GM23338 (cell line): ENCODE measurements around the gene YIF1A. TPM values are rescaled to one million over a fixed set of nuclear protein-coding genes. Genes with fewer than 3 reads are reported as not detected.

Experiments
- ATAC-seq: fragments of 200-7000 bp; cut with Tn5 transposase; 3 replicates; pipeline ENCODE4 v1.9.1; 2020
- DNase-seq: peaks from one replicate; pipeline ENCODE4 v3.0.0-alpha.2; 2015; ENCODE audit warnings: low spot score
- H2AFZ ChIP-seq: fragments of 200-600 bp; sonication (generic); 2 replicates; pipeline ENCODE4 v1.8.0; 2016; ENCODE audit warnings: antibody characterized with exemption, mild to moderate bottlenecking, moderate library complexity
- H3F3A ChIP-seq: fragments of 200-600 bp; sonication (generic); replicated peaks from 2 replicates; pipeline ENCODE4 v1.8.0; 2017; ENCODE audit warnings: antibody characterized with exemption, mixed run types, low read depth
- H3K27ac ChIP-seq: fragments of 200-600 bp; sonication (generic); 2 replicates; pipeline ENCODE4 v1.6.1; 2016; ENCODE audit warnings: low read depth
- H3K27me3 ChIP-seq: fragments of 200-600 bp; sonication (generic); 2 replicates; pipeline ENCODE4 v1.8.0; 2016; ENCODE audit warnings: mild to moderate bottlenecking, mixed run types, moderate library complexity; ENCODE audit not compliant: insufficient read depth
- H3K36me3 ChIP-seq: fragments of 200-600 bp; sonication (generic); 2 replicates; pipeline ENCODE4 v1.8.0; 2016; ENCODE audit warnings: mild to moderate bottlenecking; ENCODE audit not compliant: insufficient read depth
- H3K4me1 ChIP-seq: fragments of 200-600 bp; sonication (generic); 2 replicates; pipeline ENCODE4 v1.8.0; 2016; ENCODE audit warnings: mild to moderate bottlenecking, moderate library complexity; ENCODE audit not compliant: insufficient read depth
- H3K4me2 ChIP-seq: fragments of 200-600 bp; sonication (generic); 2 replicates; pipeline ENCODE4 v1.7.1; 2017; ENCODE audit warnings: mixed run types
- H3K4me3 ChIP-seq: fragments of 200-600 bp; sonication (generic); 2 replicates; pipeline ENCODE4 v1.6.1; 2016; ENCODE audit warnings: mixed run types
- H3K79me2 ChIP-seq: fragments of 200-600 bp; sonication (generic); replicated peaks from 2 replicates; pipeline ENCODE4 v1.8.0; 2017; ENCODE audit warnings: mild to moderate bottlenecking; ENCODE audit not compliant: insufficient read depth
- H3K9me2 ChIP-seq: fragments of 200-600 bp; sonication (generic); 2 replicates; pipeline ENCODE4 v1.8.0; 2017; ENCODE audit not compliant: insufficient read depth
- H4K20me1 ChIP-seq: fragments of 200-600 bp; sonication (generic); replicated peaks from 2 replicates; pipeline ENCODE4 v1.8.0; 2017; ENCODE audit warnings: mild to moderate bottlenecking; ENCODE audit not compliant: insufficient read depth
- H3K27ac Mint-ChIP-seq: 2 replicates; pipeline ENCODE4 v1.8.0; 2020; ENCODE audit warnings: inconsistent platforms, mild to moderate bottlenecking, moderate library complexity, mixed read lengths
- H3K27me3 Mint-ChIP-seq: 3 replicates; pipeline ENCODE4 v1.8.0; 2022; ENCODE audit warnings: low read depth, mild to moderate bottlenecking, moderate library complexity, mixed read lengths, inconsistent platforms; ENCODE audit not compliant: insufficient read depth, poor library complexity
- H3K36me3 Mint-ChIP-seq: 3 replicates; pipeline ENCODE4 v1.8.0; 2021; ENCODE audit warnings: low read depth, mild to moderate bottlenecking, inconsistent platforms, moderate library complexity, mixed read lengths
- H3K4me1 Mint-ChIP-seq: 3 replicates; pipeline ENCODE4 v1.8.0; 2020; ENCODE audit warnings: mild to moderate bottlenecking, inconsistent platforms, mixed read lengths
- H3K4me3 Mint-ChIP-seq: 3 replicates; pipeline ENCODE4 v1.8.0; 2021; ENCODE audit warnings: moderate library complexity, mild to moderate bottlenecking, inconsistent platforms, mixed read lengths
- H3K9me3 Mint-ChIP-seq: 3 replicates; pipeline ENCODE4 v1.8.0; 2020; ENCODE audit warnings: moderate library complexity, mild to moderate bottlenecking, inconsistent platforms, mixed read lengths
- CREB1 ChIP-seq: fragments of 250-450 bp; sonication (Bioruptor Pico); IDR thresholded peaks from 2 replicates; pipeline ENCODE4 v1.5.0; 2020; ENCODE audit warnings: low read depth, mild to moderate bottlenecking, moderate library complexity
- EZH2 ChIP-seq: fragments of 200-600 bp; sonication (generic); IDR thresholded peaks from one replicate; pipeline ENCODE4 v1.8.0; 2017; ENCODE audit warnings: antibody characterized with exemption, mild to moderate bottlenecking, low read depth; ENCODE audit not compliant: unreplicated experiment
- JUNB ChIP-seq: IDR thresholded peaks from one replicate; pipeline ENCODE4 v1.6.1; 2016; ENCODE audit warnings: antibody characterized with exemption; ENCODE audit not compliant: unreplicated experiment
- NANOG ChIP-seq: IDR thresholded peaks from 2 replicates; pipeline ENCODE4 v1.6.1; 2016; ENCODE audit warnings: antibody characterized with exemption, borderline replicate concordance
- POLR2AphosphoS5 ChIP-seq: IDR thresholded peaks from 2 replicates; pipeline ENCODE4 v1.6.1; 2016; ENCODE audit warnings: antibody characterized with exemption, low read depth
- STAT1 ChIP-seq: IDR thresholded peaks from one replicate; pipeline ENCODE4 v1.6.1; 2016; ENCODE audit warnings: antibody characterized with exemption; ENCODE audit not compliant: unreplicated experiment
- ZNF114 ChIP-seq: fragments of 250-450 bp; sonication (Bioruptor Pico); IDR thresholded peaks from 2 replicates; pipeline ENCODE4 v1.5.0; 2020; ENCODE audit warnings: mild to moderate bottlenecking, moderate library complexity
- ZNF331 ChIP-seq: fragments of 250-450 bp; sonication (Bioruptor Pico); IDR thresholded peaks from 2 replicates; pipeline ENCODE4 v1.5.0; 2020; ENCODE audit warnings: low read depth, mild to moderate bottlenecking, moderate library complexity
- polyA plus RNA-seq: library from polyadenylated mRNA; unstranded; fragments of >200 nt; fragmentation: Nextera tagmentation; extraction: Ambion mirVana; gene quantifications from 2 replicates; pipeline ENCODE4 v1.2.1, GENCODE V29; 2016
- total RNA-seq: library from RNA; depleted of rRNA; stranded (reverse); fragments of >200 nt; shearing (Covaris generic); gene quantifications from 2 replicates; pipeline ENCODE4 v1.2.3, GENCODE V29; 2014
- TF ChIP-seq, protein P1 (sequence below): fragments of 250-450 bp; sonication (Bioruptor Pico); IDR thresholded peaks from 2 replicates; pipeline ENCODE4 v1.5.0; 2020; ENCODE audit warnings: mild to moderate bottlenecking, moderate library complexity
- TF ChIP-seq, protein P2 (sequence below): IDR thresholded peaks from one replicate; pipeline ENCODE4 v1.6.1; 2018; ENCODE audit warnings: antibody characterized with exemption; ENCODE audit not compliant: unreplicated experiment
- TF ChIP-seq, protein P3 (sequence below), 2 experiments: fragments of 200-600 bp in 1 of 2; sonication (generic) in 1 of 2; conservative IDR thresholded peaks; 2 replicates each; pipeline versions ENCODE4 v1.5.1 to v1.6.1; 2016 to 2017; ENCODE audit warnings: antibody characterized with exemption in 2 of 2, low read depth in 2 of 2, mild to moderate bottlenecking in 2 of 2, moderate library complexity in 1 of 2

The YIF1A gene
- total and polyA plus RNA-seq, 2 experiments from 2014 or later = 75.6 to 87.0 TPM

DNA sequence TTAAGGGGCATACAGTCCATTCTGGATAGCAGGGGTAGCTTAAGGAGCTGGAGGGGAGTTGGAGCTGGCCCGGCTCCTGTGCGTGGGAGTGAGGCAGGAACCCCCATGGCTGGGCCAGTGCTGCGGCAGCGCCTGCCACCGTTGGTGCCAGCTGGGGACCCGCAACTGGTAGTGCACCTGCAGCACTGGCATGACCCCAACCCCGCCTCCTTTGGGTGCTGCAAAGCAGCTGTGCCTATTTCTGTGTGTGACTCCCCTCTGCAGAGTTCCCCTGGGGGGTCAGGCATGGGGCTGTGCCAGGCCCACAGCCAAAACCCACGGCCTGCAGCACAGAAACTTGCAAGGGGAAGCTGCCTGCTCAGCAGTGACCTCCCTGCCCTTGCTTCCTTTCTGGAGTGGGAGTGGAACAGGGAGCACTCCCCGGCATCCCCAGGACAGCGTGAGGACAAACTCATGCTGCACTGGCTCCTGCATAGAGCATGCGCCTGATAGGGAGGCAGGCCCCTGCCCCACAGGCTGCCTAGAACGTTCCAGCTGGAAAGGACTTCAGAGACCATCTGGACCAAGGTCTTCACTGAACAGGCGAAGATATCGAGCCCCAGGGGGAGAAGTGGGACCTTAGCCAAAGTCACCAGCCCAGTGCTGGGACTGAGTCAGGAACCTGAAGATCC lies 46.7 kb downstream of the YIF1A start:
- H3K4me3 ChIP-seq = no peak overlapping the region
- H2AFZ ChIP-seq = no peak overlapping the region
- Mint-ChIP-seq H3K4me3 (no peak overlapping the region), H3K27me3 (peaks cover 15% of the 10 kb centered on the region), H3K36me3 (no peaks in the 10 kb centered on the region; the same call in 2 of the 3 replicates), H3K27ac (no peak overlapping the region), H3K9me3 (no peaks in the 10 kb centered on the region; the same call in 2 of the 3 replicates), H3K4me1 (peaks cover 2% of the 10 kb centered on the region; the same call in 1 of the 3 replicates)
- no peak overlapping the region for H3K27ac ChIP-seq
- ATAC-seq = no peak
- H3K9me2 ChIP-seq = no peaks in the 10 kb centered on the region
- H4K20me1 ChIP-seq = no peaks in the 10 kb centered on the region; the same call in 1 of the 2 replicates
- TF ChIP-seq NANOG (no peak), EZH2 (no peak), JUNB (no peak), ZNF331 (CRISPR knock-in tag) (no peak), ZNF114 (CRISPR knock-in tag) (no peak), POLR2AphosphoS5 (no peak), CREB1 (CRISPR knock-in tag) (no peak), STAT1 (no peak)
- TF ChIP-seq, protein P1, sequence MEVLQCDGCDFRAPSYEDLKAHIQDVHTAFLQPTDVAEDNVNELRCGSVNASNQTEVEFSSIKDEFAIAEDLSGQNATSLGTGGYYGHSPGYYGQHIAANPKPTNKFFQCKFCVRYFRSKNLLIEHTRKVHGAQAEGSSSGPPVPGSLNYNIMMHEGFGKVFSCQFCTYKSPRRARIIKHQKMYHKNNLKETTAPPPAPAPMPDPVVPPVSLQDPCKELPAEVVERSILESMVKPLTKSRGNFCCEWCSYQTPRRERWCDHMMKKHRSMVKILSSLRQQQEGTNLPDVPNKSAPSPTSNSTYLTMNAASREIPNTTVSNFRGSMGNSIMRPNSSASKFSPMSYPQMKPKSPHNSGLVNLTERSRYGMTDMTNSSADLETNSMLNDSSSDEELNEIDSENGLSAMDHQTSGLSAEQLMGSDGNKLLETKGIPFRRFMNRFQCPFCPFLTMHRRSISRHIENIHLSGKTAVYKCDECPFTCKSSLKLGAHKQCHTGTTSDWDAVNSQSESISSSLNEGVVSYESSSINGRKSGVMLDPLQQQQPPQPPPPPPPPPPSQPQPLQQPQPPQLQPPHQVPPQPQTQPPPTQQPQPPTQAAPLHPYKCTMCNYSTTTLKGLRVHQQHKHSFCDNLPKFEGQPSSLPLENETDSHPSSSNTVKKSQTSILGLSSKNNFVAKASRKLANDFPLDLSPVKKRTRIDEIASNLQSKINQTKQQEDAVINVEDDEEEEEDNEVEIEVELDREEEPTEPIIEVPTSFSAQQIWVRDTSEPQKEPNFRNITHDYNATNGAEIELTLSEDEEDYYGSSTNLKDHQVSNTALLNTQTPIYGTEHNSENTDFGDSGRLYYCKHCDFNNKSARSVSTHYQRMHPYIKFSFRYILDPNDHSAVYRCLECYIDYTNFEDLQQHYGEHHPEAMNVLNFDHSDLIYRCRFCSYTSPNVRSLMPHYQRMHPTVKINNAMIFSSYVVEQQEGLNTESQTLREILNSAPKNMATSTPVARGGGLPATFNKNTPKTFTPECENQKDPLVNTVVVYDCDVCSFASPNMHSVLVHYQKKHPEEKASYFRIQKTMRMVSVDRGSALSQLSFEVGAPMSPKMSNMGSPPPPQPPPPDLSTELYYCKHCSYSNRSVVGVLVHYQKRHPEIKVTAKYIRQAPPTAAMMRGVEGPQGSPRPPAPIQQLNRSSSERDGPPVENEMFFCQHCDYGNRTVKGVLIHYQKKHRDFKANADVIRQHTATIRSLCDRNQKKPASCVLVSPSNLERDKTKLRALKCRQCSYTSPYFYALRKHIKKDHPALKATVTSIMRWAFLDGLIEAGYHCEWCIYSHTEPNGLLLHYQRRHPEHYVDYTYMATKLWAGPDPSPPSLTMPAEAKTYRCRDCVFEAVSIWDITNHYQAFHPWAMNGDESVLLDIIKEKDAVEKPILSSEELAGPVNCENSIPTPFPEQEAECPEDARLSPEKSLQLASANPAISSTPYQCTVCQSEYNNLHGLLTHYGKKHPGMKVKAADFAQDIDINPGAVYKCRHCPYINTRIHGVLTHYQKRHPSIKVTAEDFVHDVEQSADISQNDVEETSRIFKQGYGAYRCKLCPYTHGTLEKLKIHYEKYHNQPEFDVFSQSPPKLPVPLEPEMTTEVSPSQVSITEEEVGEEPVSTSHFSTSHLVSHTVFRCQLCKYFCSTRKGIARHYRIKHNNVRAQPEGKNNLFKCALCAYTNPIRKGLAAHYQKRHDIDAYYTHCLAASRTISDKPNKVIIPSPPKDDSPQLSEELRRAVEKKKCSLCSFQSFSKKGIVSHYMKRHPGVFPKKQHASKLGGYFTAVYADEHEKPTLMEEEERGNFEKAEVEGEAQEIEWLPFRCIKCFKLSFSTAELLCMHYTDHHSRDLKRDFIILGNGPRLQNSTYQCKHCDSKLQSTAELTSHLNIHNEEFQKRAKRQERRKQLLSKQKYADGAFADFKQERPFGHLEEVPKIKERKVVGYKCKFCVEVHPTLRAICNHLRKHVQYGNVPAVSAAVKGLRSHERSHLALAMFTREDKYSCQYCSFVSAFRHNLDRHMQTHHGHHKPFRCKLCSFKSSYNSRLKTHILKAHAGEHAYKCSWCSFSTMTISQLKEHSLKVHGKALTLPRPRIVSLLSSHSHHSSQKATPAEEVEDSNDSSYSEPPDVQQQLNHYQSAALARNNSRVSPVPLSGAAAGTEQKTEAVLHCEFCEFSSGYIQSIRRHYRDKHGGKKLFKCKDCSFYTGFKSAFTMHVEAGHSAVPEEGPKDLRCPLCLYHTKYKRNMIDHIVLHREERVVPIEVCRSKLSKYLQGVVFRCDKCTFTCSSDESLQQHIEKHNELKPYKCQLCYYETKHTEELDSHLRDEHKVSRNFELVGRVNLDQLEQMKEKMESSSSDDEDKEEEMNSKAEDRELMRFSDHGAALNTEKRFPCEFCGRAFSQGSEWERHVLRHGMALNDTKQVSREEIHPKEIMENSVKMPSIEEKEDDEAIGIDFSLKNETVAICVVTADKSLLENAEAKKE (CRISPR knock-in tag) = no peak
- TF ChIP-seq, protein P2, sequence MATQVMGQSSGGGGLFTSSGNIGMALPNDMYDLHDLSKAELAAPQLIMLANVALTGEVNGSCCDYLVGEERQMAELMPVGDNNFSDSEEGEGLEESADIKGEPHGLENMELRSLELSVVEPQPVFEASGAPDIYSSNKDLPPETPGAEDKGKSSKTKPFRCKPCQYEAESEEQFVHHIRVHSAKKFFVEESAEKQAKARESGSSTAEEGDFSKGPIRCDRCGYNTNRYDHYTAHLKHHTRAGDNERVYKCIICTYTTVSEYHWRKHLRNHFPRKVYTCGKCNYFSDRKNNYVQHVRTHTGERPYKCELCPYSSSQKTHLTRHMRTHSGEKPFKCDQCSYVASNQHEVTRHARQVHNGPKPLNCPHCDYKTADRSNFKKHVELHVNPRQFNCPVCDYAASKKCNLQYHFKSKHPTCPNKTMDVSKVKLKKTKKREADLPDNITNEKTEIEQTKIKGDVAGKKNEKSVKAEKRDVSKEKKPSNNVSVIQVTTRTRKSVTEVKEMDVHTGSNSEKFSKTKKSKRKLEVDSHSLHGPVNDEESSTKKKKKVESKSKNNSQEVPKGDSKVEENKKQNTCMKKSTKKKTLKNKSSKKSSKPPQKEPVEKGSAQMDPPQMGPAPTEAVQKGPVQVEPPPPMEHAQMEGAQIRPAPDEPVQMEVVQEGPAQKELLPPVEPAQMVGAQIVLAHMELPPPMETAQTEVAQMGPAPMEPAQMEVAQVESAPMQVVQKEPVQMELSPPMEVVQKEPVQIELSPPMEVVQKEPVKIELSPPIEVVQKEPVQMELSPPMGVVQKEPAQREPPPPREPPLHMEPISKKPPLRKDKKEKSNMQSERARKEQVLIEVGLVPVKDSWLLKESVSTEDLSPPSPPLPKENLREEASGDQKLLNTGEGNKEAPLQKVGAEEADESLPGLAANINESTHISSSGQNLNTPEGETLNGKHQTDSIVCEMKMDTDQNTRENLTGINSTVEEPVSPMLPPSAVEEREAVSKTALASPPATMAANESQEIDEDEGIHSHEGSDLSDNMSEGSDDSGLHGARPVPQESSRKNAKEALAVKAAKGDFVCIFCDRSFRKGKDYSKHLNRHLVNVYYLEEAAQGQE = no peak
- TF ChIP-seq, protein P3, sequence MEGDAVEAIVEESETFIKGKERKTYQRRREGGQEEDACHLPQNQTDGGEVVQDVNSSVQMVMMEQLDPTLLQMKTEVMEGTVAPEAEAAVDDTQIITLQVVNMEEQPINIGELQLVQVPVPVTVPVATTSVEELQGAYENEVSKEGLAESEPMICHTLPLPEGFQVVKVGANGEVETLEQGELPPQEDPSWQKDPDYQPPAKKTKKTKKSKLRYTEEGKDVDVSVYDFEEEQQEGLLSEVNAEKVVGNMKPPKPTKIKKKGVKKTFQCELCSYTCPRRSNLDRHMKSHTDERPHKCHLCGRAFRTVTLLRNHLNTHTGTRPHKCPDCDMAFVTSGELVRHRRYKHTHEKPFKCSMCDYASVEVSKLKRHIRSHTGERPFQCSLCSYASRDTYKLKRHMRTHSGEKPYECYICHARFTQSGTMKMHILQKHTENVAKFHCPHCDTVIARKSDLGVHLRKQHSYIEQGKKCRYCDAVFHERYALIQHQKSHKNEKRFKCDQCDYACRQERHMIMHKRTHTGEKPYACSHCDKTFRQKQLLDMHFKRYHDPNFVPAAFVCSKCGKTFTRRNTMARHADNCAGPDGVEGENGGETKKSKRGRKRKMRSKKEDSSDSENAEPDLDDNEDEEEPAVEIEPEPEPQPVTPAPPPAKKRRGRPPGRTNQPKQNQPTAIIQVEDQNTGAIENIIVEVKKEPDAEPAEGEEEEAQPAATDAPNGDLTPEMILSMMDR (conservative IDR thresholded peaks at IDR 0.05; ENCODE audit: low read depth in 2 of 2) = no peak
- H3K79me2 ChIP-seq = no peaks in the 10 kb centered on the region
- DNase-seq = no peak
- no peaks in the 10 kb centered on the region for H3K36me3 ChIP-seq
- H3K27me3 ChIP-seq = no peaks in the 10 kb centered on the region
- H3K4me1 ChIP-seq = no peaks in the 10 kb centered on the region
- H3F3A ChIP-seq = 0 out of 2 replicates have a peak, but pooled peaks cover 4% of the 10 kb centered on the region
- H3K4me2 ChIP-seq = no peak overlapping the region
